HepG2 (cell line): Measurements from ENCODE around the gene TUBB. TPM values are rescaled to one million over a fixed set of nuclear protein-coding genes. Genes with fewer than 3 reads are reported as not detected.

Experiments
- ARID5B ChIP-seq: IDR thresholded peaks from 2 replicates; pipeline ENCODE4 v1.4.0; 2020; ENCODE audit warnings: mild to moderate bottlenecking, missing genetic modification reagents
- MAF1 ChIP-seq: sonication (generic); formaldehyde crosslinking; IDR thresholded peaks from 2 replicates; pipeline ENCODE4 v1.5.0; 2020; ENCODE audit warnings: missing genetic modification reagents, borderline replicate concordance
- MAFF ChIP-seq: IDR thresholded peaks from 2 replicates; pipeline ENCODE4 v1.6.1; 2011; ENCODE audit warnings: low read depth, low read length, improper control_type of control experiment
- NFE2 ChIP-seq: sonication (generic); formaldehyde crosslinking; IDR thresholded peaks from 2 replicates; pipeline ENCODE4 v1.4.0; 2020; ENCODE audit warnings: missing genetic modification reagents
- NFRKB ChIP-seq: fragments of 450-650 bp; IDR thresholded peaks from 2 replicates; pipeline ENCODE4 v1.6.1; 2017
- NR2C2 ChIP-seq: sonication (generic); formaldehyde crosslinking; IDR thresholded peaks from 2 replicates; pipeline ENCODE4 v1.4.0; 2020; ENCODE audit warnings: missing genetic modification reagents, mild to moderate bottlenecking, moderate library complexity, borderline replicate concordance
- RERE ChIP-seq: IDR thresholded peaks from 2 replicates; pipeline ENCODE4 v1.6.1; 2016; ENCODE audit warnings: low read depth, missing genetic modification reagents, missing compliant biosample characterization
- SOX5 ChIP-seq: IDR thresholded peaks from 2 replicates; pipeline ENCODE4 v1.6.1; 2016; ENCODE audit warnings: borderline replicate concordance
- ZKSCAN5 ChIP-seq: sonication (generic); formaldehyde crosslinking; IDR thresholded peaks from 2 replicates; pipeline ENCODE4 v1.5.1; 2020; ENCODE audit warnings: mild to moderate bottlenecking, missing genetic modification reagents
- ZNF513 ChIP-seq: sonication (generic); formaldehyde crosslinking; conservative IDR thresholded peaks from 2 replicates; pipeline ENCODE4 v1.5.0; 2020; ENCODE audit warnings: missing genetic modification reagents
- ZNF644 ChIP-seq: IDR thresholded peaks from 2 replicates; pipeline ENCODE4 v1.6.1; 2016; ENCODE audit warnings: low read depth
- ZNF687 ChIP-seq: sonication (generic); formaldehyde crosslinking; IDR thresholded peaks from 2 replicates; pipeline ENCODE4 v1.5.1; 2020; ENCODE audit warnings: mild to moderate bottlenecking, missing genetic modification reagents, moderate library complexity
- polyA plus RNA-seq, 8 experiments: library from polyadenylated mRNA; depleted of rRNA in 3 of 8; stranded (reverse) in 7 of 8; unstranded in 1 of 8; fragments of >200 nt; fragmentation: Illumina TruSeq in 4 of 8; extraction: Trizol in 4 of 8; gene quantifications; 2 replicates each; pipeline versions ENCODE4 v1.2.1 to v1.2.3, GENCODE V29; 2011 to 2016; ENCODE audit warnings: low read depth in 4 of 8, missing spikeins in 1 of 8, mixed read lengths in 1 of 8; ENCODE audit not compliant: insufficient read depth in 1 of 8
- total RNA-seq, 5 experiments: library from RNA; depleted of rRNA; stranded (reverse); fragments of >200 nt; fragmentation: Illumina TruSeq; extraction: Trizol; gene quantifications; 2 replicates each; pipeline ENCODE4 v1.2.3, GENCODE V29; 2016; ENCODE audit warnings: low read depth in 1 of 5

TUBB gene
- total and polyA plus RNA-seq, 2 of the 13 experiments (the other 11 are each of a cell fraction or from before 2014, with no cell fraction given): 911 to 1,163 TPM

GRCh38 chr6:30759575-30760239, 39.6 kb downstream of the TUBB start (continued):
- no peak for TF ChIP-seq RERE (CRISPR knock-in tag)
- no peak for TF ChIP-seq ZNF513 (CRISPR knock-in tag)
- TF ChIP-seq NFRKB: no peak
- peak; percentile 64; the same call in 1 of the 2 replicates for TF ChIP-seq ZNF644 (CRISPR knock-in tag)
- TF ChIP-seq ARID5B: peak; percentile 85
- no peak for TF ChIP-seq NFE2
- TF ChIP-seq ZKSCAN5: no peak
- TF ChIP-seq NR2C2 (CRISPR knock-in tag): no peak
- peak; percentile 81; the same call in 1 of the 2 replicates for TF ChIP-seq SOX5
- TF ChIP-seq MAF1 (CRISPR knock-in tag): no peak
- peak; percentile 82 for TF ChIP-seq MAFF
- peak; percentile 89 for TF ChIP-seq ZNF687 (CRISPR knock-in tag)
